CD14-positive monocyte (primary cell): ENCODE results near the gene IGF1R. TPM values are rescaled to one million over a fixed set of nuclear protein-coding genes. Genes with fewer than 3 reads are reported as not detected.

ENCODE experiments used
- DNase-seq, 3 donors: peaks; one replicate each; pipeline ENCODE4 v3.0.0-alpha.2; 2011 to 2022
- H2AFZ ChIP-seq: 2 replicates; pipeline ENCODE4 v1.6.0; 2012; ENCODE audit warnings: mild to moderate bottlenecking, low read depth, low read length, inconsistent platforms; ENCODE audit not compliant: insufficient read depth, poor library complexity, severe bottlenecking
- H3K27ac ChIP-seq, 2 donors: 1 replicate in 1 of 2; 2 replicates in 1 of 2; pipeline ENCODE4 v1.5.1; 2012 to 2013; ENCODE audit warnings: low read length in 2 of 2, control low read depth in 1 of 2, inconsistent platforms in 1 of 2, low read depth in 1 of 2, mild to moderate bottlenecking in 1 of 2
- H3K27me3 ChIP-seq, 2 donors: one replicate each; pipeline versions ENCODE4 v1.6.0 to v1.6.1; 2011 to 2013; ENCODE audit warnings: low read length in 2 of 2; ENCODE audit not compliant: control insufficient read depth in 2 of 2, insufficient read depth in 2 of 2
- H3K36me3 ChIP-seq, 2 donors: replicated peaks in 1 of 2; 1 replicate in 1 of 2; 2 replicates in 1 of 2; pipeline versions ENCODE4 v1.5.1 to v1.6.1; 2012 to 2013; ENCODE audit warnings: low read length in 2 of 2, control low read depth in 1 of 2, inconsistent platforms in 1 of 2, mild to moderate bottlenecking in 1 of 2; ENCODE audit not compliant: insufficient read depth in 2 of 2, control insufficient read depth in 1 of 2
- H3K4me1 ChIP-seq, 2 donors: 1 replicate in 1 of 2; 2 replicates in 1 of 2; pipeline versions ENCODE4 v1.5.1 to v1.6.1; 2012 to 2013; ENCODE audit warnings: low read length in 2 of 2, control low read depth in 1 of 2, inconsistent platforms in 1 of 2, mild to moderate bottlenecking in 1 of 2, moderate library complexity in 1 of 2; ENCODE audit not compliant: insufficient read depth in 2 of 2, control insufficient read depth in 1 of 2
- H3K4me2 ChIP-seq: replicated peaks from 2 replicates; pipeline ENCODE3; 2012; ENCODE audit warnings: low read length, moderate library complexity, mild to moderate bottlenecking; ENCODE audit not compliant: poor library complexity, severe bottlenecking; ENCODE audit errors: extremely low read depth
- H3K4me3 ChIP-seq, 3 experiments: fragments of 200-600 bp in 1 of 3; sonication (generic) in 1 of 3; replicated peaks in 1 of 3; 1 replicate in 2 of 3; 2 replicates in 1 of 3; pipeline ENCODE4 v1.5.1; 2011 to 2013; ENCODE audit warnings: low read length in 3 of 3, mild to moderate bottlenecking in 3 of 3, control low read depth in 2 of 3, low read depth in 2 of 3, inconsistent platforms in 1 of 3, moderate library complexity in 1 of 3
- H3K79me2 ChIP-seq: 2 replicates; pipeline ENCODE4 v1.6.0; 2012; ENCODE audit warnings: mild to moderate bottlenecking, control low read depth, inconsistent platforms, low read length, moderate library complexity; ENCODE audit not compliant: insufficient read depth
- H3K9ac ChIP-seq: 2 replicates; pipeline ENCODE4 v1.6.0; 2017; ENCODE audit warnings: low read length, mild to moderate bottlenecking; ENCODE audit not compliant: insufficient read depth, poor library complexity, severe bottlenecking
- H3K9me3 ChIP-seq, 2 donors: replicated peaks in 1 of 2; 1 replicate in 1 of 2; 2 replicates in 1 of 2; pipeline versions ENCODE4 v1.5.1 to v1.6.1; 2012 to 2013; ENCODE audit warnings: low read length in 2 of 2, control low read depth in 1 of 2; ENCODE audit not compliant: control insufficient read depth in 1 of 2, insufficient read depth in 1 of 2
- H4K20me1 ChIP-seq: 2 replicates; pipeline ENCODE4 v1.6.0; 2012; ENCODE audit warnings: mild to moderate bottlenecking, low read length, control low read depth, moderate library complexity; ENCODE audit not compliant: insufficient read depth
- H3K27ac Mint-ChIP-seq, 7 donors: one replicate each; pipeline ENCODE4 v1.8.0; 2020; ENCODE audit warnings: mild to moderate bottlenecking in 7 of 7, mixed read lengths in 7 of 7, moderate library complexity in 6 of 7, inconsistent platforms in 2 of 7
- H3K27me3 Mint-ChIP-seq, 3 donors: one replicate each; pipeline ENCODE4 v1.8.0; 2021 to 2022; ENCODE audit warnings: low read depth in 3 of 3, mild to moderate bottlenecking in 3 of 3, mixed read lengths in 3 of 3, moderate library complexity in 3 of 3, inconsistent platforms in 1 of 3
- H3K36me3 Mint-ChIP-seq, 2 donors: one replicate each; pipeline ENCODE4 v1.8.0; 2020; ENCODE audit warnings: mixed read lengths in 2 of 2, inconsistent platforms in 1 of 2, mild to moderate bottlenecking in 1 of 2
- H3K4me1 Mint-ChIP-seq: one replicate; pipeline ENCODE4 v1.8.0; 2020; ENCODE audit warnings: mild to moderate bottlenecking, mixed read lengths
- H3K4me3 Mint-ChIP-seq, 2 donors: one replicate each; pipeline ENCODE4 v1.8.0; 2020; ENCODE audit warnings: mild to moderate bottlenecking in 2 of 2, mixed read lengths in 2 of 2, moderate library complexity in 1 of 2
- H3K9me3 Mint-ChIP-seq, 7 donors: one replicate each; pipeline ENCODE4 v1.8.0; 2020 to 2022; ENCODE audit warnings: mixed read lengths in 7 of 7, mild to moderate bottlenecking in 6 of 7, moderate library complexity in 6 of 7, inconsistent platforms in 2 of 7
- WGBS: methylation state at CpG from one replicate; pipeline ENCODE4 v1.1.5; 2013; ENCODE audit warnings: missing lambda C conversion rate; ENCODE audit not compliant: insufficient coverage; 5-methylcytosine and 5-hydroxymethylcytosine counted together
- intact Hi-C, 2 donors: fragments of 100-400 bp; cut with micrococcal nuclease; formaldehyde crosslinking; loops; one replicate each; pipeline versions ENCODE4 v1.15.0 to v1.15.1; 2023
- polyA plus RNA-seq, 3 donors: library from polyadenylated mRNA; depleted of rRNA in 1 of 3; unstranded in 2 of 3; stranded (reverse) in 1 of 3; fragments of 300-500 nt in 2 of 3; fragments of >200 nt in 1 of 3; fragmentation: Illumina TruSeq in 2 of 3; gene quantifications; 1 replicate in 2 of 3; 2 replicates in 1 of 3; pipeline ENCODE4 v1.2.3, GENCODE V29; 2012 to 2021
- TF ChIP-seq, protein P1 (sequence below): fragments of 200-600 bp; IDR thresholded peaks from one replicate; pipeline ENCODE4 v1.8.0; 2022; ENCODE audit warnings: antibody characterized with exemption, mild to moderate bottlenecking

The IGF1R gene
- polyA plus RNA-seq, 3 donors: 0.35 to 4.9 (median 0.67) TPM

DNA sequence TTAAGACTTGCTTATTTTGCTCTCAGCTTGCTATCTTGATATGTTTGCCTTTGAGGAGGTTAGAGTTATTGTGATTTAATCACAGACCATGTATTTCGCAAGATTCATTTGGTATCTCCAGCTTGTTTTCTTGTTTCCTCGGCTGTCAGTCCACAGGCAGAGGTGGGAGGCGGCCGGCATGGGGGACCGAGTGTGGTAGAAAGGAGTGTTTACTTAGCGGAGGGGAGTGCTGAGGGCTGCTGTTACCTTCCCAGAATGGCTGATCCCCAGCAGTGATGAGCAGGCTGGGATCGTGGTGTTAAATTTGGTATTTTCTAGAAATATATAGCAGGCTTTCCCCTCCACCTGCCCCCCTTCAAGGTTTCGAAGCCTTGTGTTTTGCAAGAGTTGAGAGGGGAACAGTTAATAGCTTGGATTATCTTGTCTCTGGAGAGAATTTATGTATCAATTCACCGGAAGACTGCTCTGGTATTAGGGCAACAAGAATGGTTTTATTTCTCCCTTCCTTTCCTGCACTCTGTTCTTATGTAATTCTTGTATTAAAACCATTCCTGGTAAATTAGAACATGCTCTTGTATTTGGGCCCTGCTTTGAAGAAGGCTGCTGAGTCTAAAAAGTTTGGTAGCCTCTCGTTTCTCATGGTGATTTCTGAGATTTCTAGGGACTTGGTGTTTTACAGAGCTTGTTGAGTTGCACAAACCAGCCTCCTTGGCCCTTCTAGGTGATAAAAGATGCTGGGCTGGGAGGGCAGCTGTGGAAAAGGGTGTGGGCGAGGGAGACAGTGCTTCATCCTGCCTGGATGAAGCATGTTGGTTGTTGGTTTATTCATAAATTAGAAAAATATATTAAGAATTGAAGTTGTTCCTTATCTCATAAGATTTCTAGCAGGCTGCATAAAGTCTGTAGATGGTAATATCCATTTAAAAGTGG, 151.4 kb downstream of the IGF1R start:
- intact Hi-C loops: no loop called here
- no peak overlapping the region for H3K27ac Mint-ChIP-seq
- TF ChIP-seq, protein P1, sequence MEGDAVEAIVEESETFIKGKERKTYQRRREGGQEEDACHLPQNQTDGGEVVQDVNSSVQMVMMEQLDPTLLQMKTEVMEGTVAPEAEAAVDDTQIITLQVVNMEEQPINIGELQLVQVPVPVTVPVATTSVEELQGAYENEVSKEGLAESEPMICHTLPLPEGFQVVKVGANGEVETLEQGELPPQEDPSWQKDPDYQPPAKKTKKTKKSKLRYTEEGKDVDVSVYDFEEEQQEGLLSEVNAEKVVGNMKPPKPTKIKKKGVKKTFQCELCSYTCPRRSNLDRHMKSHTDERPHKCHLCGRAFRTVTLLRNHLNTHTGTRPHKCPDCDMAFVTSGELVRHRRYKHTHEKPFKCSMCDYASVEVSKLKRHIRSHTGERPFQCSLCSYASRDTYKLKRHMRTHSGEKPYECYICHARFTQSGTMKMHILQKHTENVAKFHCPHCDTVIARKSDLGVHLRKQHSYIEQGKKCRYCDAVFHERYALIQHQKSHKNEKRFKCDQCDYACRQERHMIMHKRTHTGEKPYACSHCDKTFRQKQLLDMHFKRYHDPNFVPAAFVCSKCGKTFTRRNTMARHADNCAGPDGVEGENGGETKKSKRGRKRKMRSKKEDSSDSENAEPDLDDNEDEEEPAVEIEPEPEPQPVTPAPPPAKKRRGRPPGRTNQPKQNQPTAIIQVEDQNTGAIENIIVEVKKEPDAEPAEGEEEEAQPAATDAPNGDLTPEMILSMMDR: no peak
- Histone ChIP-seq H3K36me3 (no peaks in the 10 kb centered on the region), H3K27me3 (no peaks in the 10 kb centered on the region), H4K20me1 (peaks cover 79% of the 10 kb centered on the region), H3K4me1 (peaks cover 24 to 29% of the 10 kb centered on the region in 2 donors), H3K27ac (no peak overlapping the region), H3K9ac (peak overlapping the region; percentile 25), H3K79me2 (peaks cover 66% of the 10 kb centered on the region), H3K4me3 (no peak overlapping the region), H3K9me3 (no peaks in the 10 kb centered on the region), H2AFZ (no peak overlapping the region), H3K4me2 (peak overlapping the region; percentile 49)
- WGBS: 8% methylated on average over 6 of the region's 11 CpGs
- H3K4me1 Mint-ChIP-seq: peaks cover 38% of the 10 kb centered on the region
- H3K27me3 Mint-ChIP-seq: peaks cover under 1 to 6% (median 5%) of the 10 kb centered on the region in 3 donors
- H3K36me3 Mint-ChIP-seq: no peaks in the 10 kb centered on the region
- no peak overlapping the region for H3K4me3 Mint-ChIP-seq
- no peak for DNase-seq
- H3K9me3 Mint-ChIP-seq: peaks cover 0 to 2% (median 0%) of the 10 kb centered on the region in 7 donors

DNA sequence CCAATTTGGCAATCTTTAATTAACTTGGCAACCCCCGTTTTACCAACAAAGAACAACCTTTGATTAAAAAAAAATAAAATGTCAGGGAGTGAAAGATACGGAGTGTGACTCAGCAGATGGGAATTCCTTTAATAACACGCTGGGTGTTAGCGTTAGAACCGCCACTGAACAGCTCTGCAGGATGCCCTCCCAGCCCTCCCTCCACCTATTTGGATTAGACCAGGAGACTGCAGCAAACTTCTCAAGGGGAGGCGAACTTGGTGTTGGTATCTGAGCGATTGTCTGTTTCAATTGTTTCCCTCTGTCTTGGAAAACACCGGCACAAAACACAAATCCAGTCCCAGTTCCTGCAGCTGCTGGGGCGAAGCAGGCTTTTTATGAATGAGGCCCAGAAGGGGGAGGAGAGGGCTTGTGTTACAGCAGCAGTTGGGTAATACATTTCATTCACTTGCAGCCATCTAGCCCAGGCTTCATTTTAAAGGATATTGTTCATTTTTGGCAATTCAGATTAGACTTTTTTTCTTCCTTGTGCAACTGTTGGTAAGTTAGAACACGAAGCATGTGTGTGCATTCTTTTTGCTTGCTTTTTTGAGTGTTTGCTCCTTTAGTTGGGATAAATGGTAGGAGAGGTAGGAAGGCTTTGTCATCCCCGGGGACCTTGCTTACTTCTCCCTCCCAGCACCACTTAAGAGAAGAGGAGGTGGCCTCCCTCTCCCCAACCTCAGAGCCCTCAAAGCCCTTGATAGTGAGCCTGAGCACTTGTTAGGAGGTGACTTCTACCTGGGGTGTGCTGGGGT, 152.3 kb downstream of the IGF1R start:
- Histone ChIP-seq H3K4me3 (peak overlapping the region in 1 of 3 experiments; percentile 17), H3K4me1 (peaks cover 24 to 29% of the 10 kb centered on the region in 2 donors), H3K79me2 (peaks cover 59% of the 10 kb centered on the region), H3K9ac (peak overlapping the region; percentile 25), H3K27me3 (no peaks in the 10 kb centered on the region), H3K9me3 (no peaks in the 10 kb centered on the region), H3K4me2 (peak overlapping the region; percentile 49), H3K36me3 (no peaks in the 10 kb centered on the region), H4K20me1 (peaks cover 77% of the 10 kb centered on the region), H2AFZ (no peak overlapping the region), H3K27ac (no peak overlapping the region)
- TF ChIP-seq, protein P1: no peak
- WGBS: 13% methylated on average over 3 of the region's 11 CpGs
- H3K27me3 Mint-ChIP-seq: peaks cover 0 to 6% (median 5%) of the 10 kb centered on the region in 3 donors
- peak; percentile 18 to 31 (median 24) for DNase-seq
- peaks cover 0 to 2% (median 0%) of the 10 kb centered on the region in 7 donors for H3K9me3 Mint-ChIP-seq
- peaks cover 36% of the 10 kb centered on the region for H3K4me1 Mint-ChIP-seq
- H3K36me3 Mint-ChIP-seq: no peaks in the 10 kb centered on the region
- H3K27ac Mint-ChIP-seq: peak overlapping the region in 5 of 7 donors; percentile 36 to 71 (median 49)
- H3K4me3 Mint-ChIP-seq: peak overlapping the region in 1 of 2 donors; percentile 79
- intact Hi-C loops: no loop called here
